Activated CD4-positive, alpha-beta memory T cell treated with anti-CD3 and anti-CD28 coated beads for 36 hours (primary cell): ENCODE data around the gene ZNF726. TPM values are rescaled to one million over a fixed set of nuclear protein-coding genes. Genes with fewer than 3 reads are reported as not detected.

Experiments
- CTCF ChIA-PET: fragments of 350-600 bp; sonication (Branson Sonifier 250); formaldehyde crosslinking; loops from one replicate; lab custom pipeline; 2021; ENCODE audit warnings: antibody characterized with exemption, inconsistent platforms; lab: Charles Lee
- POLR2A ChIA-PET: fragments of 350-600 bp; sonication (Branson Sonifier 250); formaldehyde crosslinking; loops from one replicate; lab custom pipeline; 2021; ENCODE audit warnings: antibody characterized with exemption; lab: Charles Lee
- DNase-seq: peaks from one replicate; pipeline ENCODE4 v3.0.0-alpha.2; 2020
- H3K27ac Mint-ChIP-seq: one replicate; pipeline ENCODE4 v1.8.0; 2021; ENCODE audit warnings: mixed read lengths
- H3K27me3 Mint-ChIP-seq: one replicate; pipeline ENCODE4 v1.8.0; 2021; ENCODE audit warnings: mixed read lengths
- H3K36me3 Mint-ChIP-seq: one replicate; pipeline ENCODE4 v1.8.0; 2021; ENCODE audit warnings: mixed read lengths
- H3K4me1 Mint-ChIP-seq: one replicate; pipeline ENCODE4 v1.8.0; 2021; ENCODE audit warnings: low read depth, mixed read lengths
- H3K4me3 Mint-ChIP-seq: one replicate; pipeline ENCODE4 v1.8.0; 2021; ENCODE audit warnings: mild to moderate bottlenecking, mixed read lengths
- H3K9me3 Mint-ChIP-seq: one replicate; pipeline ENCODE4 v1.8.0; 2021; ENCODE audit warnings: mixed read lengths
- intact Hi-C: fragments of 100-400 bp; cut with micrococcal nuclease; formaldehyde crosslinking; loops from one replicate; pipeline ENCODE4 v1.15.1; 2023
- total RNA-seq, 2 experiments: library from RNA; stranded (reverse); gene quantifications; one replicate each; pipeline ENCODE4 v1.2.3, GENCODE V29; 2021

The ZNF726 gene
- total RNA-seq, 2 experiments from 2014 or later: 15.9 to 17.3 TPM

GRCh38 chr19:23980805-23981204 is 66.1 kb downstream of the ZNF726 start:
- no peaks in the 10 kb centered on the region for H3K36me3 Mint-ChIP-seq
- CTCF ChIA-PET: no interaction called here

GRCh38 chr19:23981863-23982262 is 67.2 kb downstream of the ZNF726 start:
- Mint-ChIP-seq H3K9me3 (no peaks in the 10 kb centered on the region), H3K36me3 (no peaks in the 10 kb centered on the region), H3K4me3 (no peak overlapping the region), H3K27ac (no peak overlapping the region), H3K4me1 (no peaks in the 10 kb centered on the region), H3K27me3 (no peaks in the 10 kb centered on the region)
- ChIA-PET POLR2A (no interaction called here), CTCF (no interaction called here)
- DNase-seq: no peak
- intact Hi-C loops: no loop called here

More at GRCh38 chr19:23980805-23981204, 66.1 kb downstream of the ZNF726 start:
- Mint-ChIP-seq H3K27me3 (no peaks in the 10 kb centered on the region), H3K4me1 (no peaks in the 10 kb centered on the region), H3K4me3 (no peak overlapping the region), H3K9me3 (no peaks in the 10 kb centered on the region), H3K27ac (no peak overlapping the region)
- intact Hi-C loops: no loop called here
- POLR2A ChIA-PET: no interaction called here
- no peak for DNase-seq

- ChIA-PET POLR2A (no interaction called here), CTCF (no interaction called here)
- intact Hi-C loops: no loop called here
- Mint-ChIP-seq H3K36me3 (no peaks in the 10 kb centered on the region), H3K27ac (no peak overlapping the region), H3K4me1 (no peaks in the 10 kb centered on the region), H3K27me3 (no peaks in the 10 kb centered on the region), H3K9me3 (no peaks in the 10 kb centered on the region), H3K4me3 (no peak overlapping the region)
- no peak for DNase-seq
Observed at GRCh38 chr19:23983406-23983805, 68.7 kb downstream of the ZNF726 start.

Other genes with a start within 250 kb of the ZNF726 start
- 10 to 100 TPM; 17.1 to 21.0 TPM for gene ZNF675, start 227.7 kb upstream of the ZNF726 start, total RNA-seq
- 1 to 10 TPM; 3.9 TPM for gene ZNF681, start 156.0 kb upstream of the ZNF726 start, total RNA-seq
- gene ZNF254, start 172.3 kb downstream of the ZNF726 start, total RNA-seq: 1 to 10 TPM; 6.7 to 7.7 TPM